ENCODE measurements around the gene ELMOD2.

GRCh38 chr4:140523857-140524742 is at the start of gene ELMOD2:
- TF ChIP-seq TAF1 (IDR thresholded peaks at IDR 0.05; ENCODE audit: borderline replicate concordance, low read depth, low read length) (peak; percentile 56; the same call in 1 of the 2 replicates), POLR2AphosphoS5 (IDR thresholded peaks at IDR 0.05; ENCODE audit: low read depth, low read length) (peak; percentile 91), POLR2A (IDR thresholded peaks at IDR 0.05; ENCODE audit: low read depth, low read length) (peak; percentile 94)
